Trophoblast cell (in vitro differentiated cells and primary cell): ENCODE data around the gene DAPK3.
A peak's percentile ranks its signal among the peaks of the same experiment; 100 is the strongest.
"Not testable (repeated sequence)": the region's sequence is repeated elsewhere in the genome, so short reads cannot be mapped to it uniquely, and the experiment has no call there.

Experiments used
- DNase-seq, 2 donors: peaks; one replicate each; pipeline ENCODE4 v3.0.0-alpha.2; 2016
- H2AFZ ChIP-seq: 2 replicates; pipeline ENCODE4 v1.6.1; 2013; ENCODE audit warnings: low read length, moderate library complexity, mild to moderate bottlenecking; ENCODE audit not compliant: insufficient read depth, poor library complexity
- H2AK5ac ChIP-seq: 2 replicates; pipeline ENCODE4 v1.6.1; 2013; ENCODE audit warnings: mild to moderate bottlenecking, low read length
- H2BK120ac ChIP-seq: 2 replicates; pipeline ENCODE4 v1.6.1; 2013; ENCODE audit warnings: low read length, mild to moderate bottlenecking, moderate library complexity; ENCODE audit not compliant: insufficient read depth, poor library complexity
- H2BK12ac ChIP-seq: 2 replicates; pipeline ENCODE4 v1.6.1; 2013; ENCODE audit warnings: mild to moderate bottlenecking, low read length, moderate library complexity
- H2BK5ac ChIP-seq: 2 replicates; pipeline ENCODE4 v1.6.1; 2013; ENCODE audit warnings: low read length, low read depth, moderate library complexity, mild to moderate bottlenecking; ENCODE audit not compliant: poor library complexity
- H3K14ac ChIP-seq: 2 replicates; pipeline ENCODE4 v1.6.1; 2013; ENCODE audit warnings: mild to moderate bottlenecking, low read length
- H3K18ac ChIP-seq: 2 replicates; pipeline ENCODE4 v1.6.1; 2013; ENCODE audit warnings: mild to moderate bottlenecking, low read length
- H3K23ac ChIP-seq: 2 replicates; pipeline ENCODE4 v1.6.1; 2013; ENCODE audit warnings: low read length
- H3K27ac ChIP-seq: 2 replicates; pipeline ENCODE4 v1.5.1; 2013; ENCODE audit warnings: low read depth, mild to moderate bottlenecking, inconsistent platforms, low read length, moderate library complexity
- H3K27me3 ChIP-seq: 2 replicates; pipeline ENCODE4 v1.6.1; 2013; ENCODE audit warnings: inconsistent platforms, mild to moderate bottlenecking, low read length, moderate library complexity; ENCODE audit not compliant: insufficient read depth
- H3K36me3 ChIP-seq, 2 experiments: 1 replicate in 1 of 2; 2 replicates in 1 of 2; pipeline ENCODE4 v1.6.1; 2013; ENCODE audit warnings: low read length in 2 of 2, mild to moderate bottlenecking in 2 of 2, moderate library complexity in 1 of 2; ENCODE audit not compliant: insufficient read depth in 2 of 2, control insufficient read depth in 1 of 2
- H3K4ac ChIP-seq: 2 replicates; pipeline ENCODE4 v1.6.1; 2013; ENCODE audit warnings: low read depth, mild to moderate bottlenecking, low read length, moderate library complexity
- H3K4me1 ChIP-seq, 2 experiments: 1 replicate in 1 of 2; 2 replicates in 1 of 2; pipeline ENCODE4 v1.6.1; 2013; ENCODE audit warnings: low read length in 2 of 2, mild to moderate bottlenecking in 2 of 2, moderate library complexity in 1 of 2; ENCODE audit not compliant: insufficient read depth in 2 of 2, control insufficient read depth in 1 of 2
- H3K4me2 ChIP-seq: 2 replicates; pipeline ENCODE4 v1.6.1; 2013; ENCODE audit warnings: inconsistent platforms, mild to moderate bottlenecking, low read length, moderate library complexity
- H3K4me3 ChIP-seq: 2 replicates; pipeline ENCODE4 v1.5.1; 2013; ENCODE audit warnings: mild to moderate bottlenecking, low read depth, low read length, inconsistent platforms
- H3K79me1 ChIP-seq: one replicate; pipeline ENCODE4 v1.6.1; 2013; ENCODE audit warnings: low read length
- H3K79me2 ChIP-seq: 2 replicates; pipeline ENCODE4 v1.6.1; 2013; ENCODE audit warnings: low read length, mild to moderate bottlenecking; ENCODE audit not compliant: control insufficient read depth, insufficient read depth, poor library complexity
- H3K9ac ChIP-seq: 2 replicates; pipeline ENCODE4 v1.6.1; 2013; ENCODE audit warnings: mild to moderate bottlenecking, low read length
- H3K9me3 ChIP-seq: 2 replicates; pipeline ENCODE4 v1.6.1; 2013; ENCODE audit warnings: low read depth, mild to moderate bottlenecking, control low read depth, inconsistent platforms, low read length; ENCODE audit not compliant: insufficient read depth
- H4K12ac ChIP-seq: 2 replicates; pipeline ENCODE4 v1.6.1; 2013; ENCODE audit warnings: low read depth, mild to moderate bottlenecking, low read length, moderate library complexity
- H4K8ac ChIP-seq: 2 replicates; pipeline ENCODE4 v1.6.1; 2013; ENCODE audit warnings: low read depth, mild to moderate bottlenecking, low read length, moderate library complexity
- H4K91ac ChIP-seq: one replicate; pipeline ENCODE4 v1.6.1; 2013; ENCODE audit warnings: low read depth, mild to moderate bottlenecking, low read length, moderate library complexity
- WGBS: extraction: QIAGEN DNeasy Blood & Tissue Kit; methylation state at CpG from one replicate; pipeline ENCODE4 v1.1.7; 2013; ENCODE audit warnings: missing lambda C conversion rate; ENCODE audit not compliant: insufficient read length, insufficient coverage; ENCODE audit errors: extremely low coverage; 5-methylcytosine and 5-hydroxymethylcytosine counted together

The DAPK3 gene

GRCh38 chr19:3942790-3943409 is 28.0 kb downstream of the DAPK3 start:
- Histone ChIP-seq H4K91ac (no peak overlapping the region), H2BK12ac (no peak overlapping the region), H2BK120ac (no peak overlapping the region), H4K8ac (no peak overlapping the region), H3K4ac (no peak overlapping the region), H3K4me2 (no peak overlapping the region), H3K9ac (no peak overlapping the region), H2BK5ac (no peak overlapping the region), H3K27me3 (no peaks in the 10 kb centered on the region), H3K4me1 (no peaks in the 10 kb centered on the region), H3K4me3 (no peak overlapping the region), H3K27ac (no peak overlapping the region), H3K36me3 (no peaks in the 10 kb centered on the region), H3K9me3 (peaks cover 3% of the 10 kb centered on the region), H3K14ac (no peak overlapping the region), H2AFZ (no peak overlapping the region), H3K79me2 (no peaks in the 10 kb centered on the region), H2AK5ac (no peak overlapping the region), H3K23ac (no peak overlapping the region), H3K18ac (no peak overlapping the region), H4K12ac (no peak overlapping the region), H3K79me1 (no peaks in the 10 kb centered on the region)
- WGBS, result no CpG with 5 or more reads among the region's 8 CpGs
- DNase-seq, result no peak

- H2BK5ac ChIP-seq, H2BK120ac ChIP-seq, H3K79me1 ChIP-seq, H3K79me2 ChIP-seq, H2AFZ ChIP-seq, H3K9ac ChIP-seq, H3K4me2 ChIP-seq, H2BK12ac ChIP-seq, H3K18ac ChIP-seq, H3K36me3 ChIP-seq, H3K27me3 ChIP-seq, H4K8ac ChIP-seq, H3K14ac ChIP-seq, H4K12ac ChIP-seq, H2AK5ac ChIP-seq, H3K4me3 ChIP-seq, H3K9me3 ChIP-seq, H4K91ac ChIP-seq, H3K4ac ChIP-seq, H3K27ac ChIP-seq, H3K4me1 ChIP-seq, H3K23ac ChIP-seq: not testable (repeated sequence)
- peak; percentile 56 to 86 for DNase-seq
- WGBS, result no CpG with 5 or more reads among the region's 22 CpGs
Measured at GRCh38 chr19:3938300-3938950, 32.5 kb downstream of the DAPK3 start.

- H4K91ac ChIP-seq, result no peak overlapping the region
- no peak overlapping the region for H2BK12ac ChIP-seq
- WGBS, result no CpG with 5 or more reads among the region's 29 CpGs
- no peak overlapping the region for H4K12ac ChIP-seq
- H3K4me2 ChIP-seq, result no peak overlapping the region
- H2BK5ac ChIP-seq, result no peak overlapping the region
- H3K36me3 ChIP-seq, result no peaks in the 10 kb centered on the region
- no peak overlapping the region for H3K23ac ChIP-seq
- DNase-seq, result no peak
- no peak overlapping the region for H3K18ac ChIP-seq
- no peak overlapping the region for H3K4ac ChIP-seq
- H3K14ac ChIP-seq, result no peak overlapping the region
- H4K8ac ChIP-seq, result no peak overlapping the region
- no peak overlapping the region for H2AK5ac ChIP-seq
- H3K27me3 ChIP-seq, result no peaks in the 10 kb centered on the region
- peaks cover 1% of the 10 kb centered on the region for H3K79me1 ChIP-seq
- H3K4me3 ChIP-seq, result no peak overlapping the region
- no peak overlapping the region for H2AFZ ChIP-seq
- peaks cover 7 to 9% of the 10 kb centered on the region in 2 experiments for H3K4me1 ChIP-seq
- no peak overlapping the region for H3K9ac ChIP-seq
- H3K79me2 ChIP-seq, result no peaks in the 10 kb centered on the region
- H3K9me3 ChIP-seq, result peaks cover 3% of the 10 kb centered on the region
- no peak overlapping the region for H2BK120ac ChIP-seq
- no peak overlapping the region for H3K27ac ChIP-seq
Measured at GRCh38 chr19:3936506-3937442, 34.1 kb downstream of the DAPK3 start.

- Histone ChIP-seq H3K14ac (peak within 1 kb of the TSS; percentile 6), H3K27me3 (no peaks in the 10 kb centered on the region), H4K12ac (no peak within 1 kb of the TSS), H2AK5ac (no peak within 1 kb of the TSS), H3K36me3 (no peaks in the 10 kb centered on the region), H4K8ac (peak within 1 kb of the TSS; percentile 47), H3K23ac (no peak within 1 kb of the TSS), H3K4me1 (peaks cover 7 to 9% of the 10 kb centered on the region in 2 experiments), H3K4me3 (no peak within 1 kb of the TSS), H2BK120ac (no peak within 1 kb of the TSS), H3K79me1 (peaks cover 1% of the 10 kb centered on the region), H2BK5ac (no peak within 1 kb of the TSS), H2BK12ac (peak within 1 kb of the TSS; percentile 2), H3K9me3 (no peaks in the 10 kb centered on the region), H2AFZ (no peak within 1 kb of the TSS), H3K27ac (no peak within 1 kb of the TSS), H3K9ac (no peak within 1 kb of the TSS), H3K4ac (no peak within 1 kb of the TSS), H3K4me2 (peak within 1 kb of the TSS; percentile 58), H4K91ac (no peak within 1 kb of the TSS), H3K79me2 (no peaks in the 10 kb centered on the region), H3K18ac (no peak within 1 kb of the TSS)
- peak in 1 of 2 donors; percentile 46 for DNase-seq
- no CpG with 5 or more reads among the region's 51 CpGs for WGBS
Measured at GRCh38 chr19:3932931-3933810, 37.7 kb downstream of the DAPK3 start, which contains the start of gene NMRK2. NMRK2 (plus strand) TSS chr19:3933069; CDS start chr19:3933672, 603 bp downstream.
